ENCODE results near the gene CD6.

GRCh38 chr11:60944490-60945294 is 26.8 kb upstream of the CD6 start:
- TF ChIP-seq YY1 (IDR thresholded peaks at IDR 0.05; ENCODE audit: insufficient read depth, insufficient read length) (no peak), ZNF274 (IDR thresholded peaks at IDR 0.05; ENCODE audit: low read depth, low read length) (no peak)
